WERI-Rb-1 (cell line): ENCODE results near the gene GRID1.
A peak's percentile ranks its signal among the peaks of the same experiment; 100 is the strongest.

Source experiments
- DNase-seq: peaks from one replicate; pipeline ENCODE4 v3.0.0-alpha.2; 2020
- H3K27ac ChIP-seq: fragments of 250-450 bp; sonication (Bioruptor Pico); 2 replicates; pipeline ENCODE4 v1.5.1; 2020; ENCODE audit warnings: mild to moderate bottlenecking, moderate library complexity
- H3K27me3 ChIP-seq: fragments of 250-450 bp; sonication (Bioruptor Pico); 2 replicates; pipeline ENCODE4 v1.5.1; 2021; ENCODE audit warnings: mild to moderate bottlenecking, low read depth, moderate library complexity; ENCODE audit not compliant: insufficient read depth, severe bottlenecking
- H3K36me3 ChIP-seq: fragments of 250-450 bp; sonication (Bioruptor Pico); 2 replicates; pipeline ENCODE4 v1.5.1; 2020; ENCODE audit warnings: mild to moderate bottlenecking, moderate library complexity
- H3K4me3 ChIP-seq: 2 replicates; pipeline ENCODE4 v1.5.1; 2011; ENCODE audit warnings: low read depth, mild to moderate bottlenecking, control low read depth, low read length
- H3K9me3 ChIP-seq: fragments of 250-450 bp; sonication (Bioruptor Pico); 2 replicates; pipeline ENCODE4 v1.5.1; 2021; ENCODE audit warnings: mild to moderate bottlenecking, moderate library complexity; ENCODE audit not compliant: severe bottlenecking
- CTCF ChIP-seq: IDR thresholded peaks from 2 replicates; pipeline ENCODE4 v1.5.1; 2011; ENCODE audit warnings: low read depth, mild to moderate bottlenecking, control low read depth, inconsistent platforms, low read length

Gene GRID1

GRCh38 chr10:86283466-86284287 lies 82.9 kb downstream of the GRID1 start:
- H3K36me3 ChIP-seq = no peaks in the 10 kb centered on the region
- peaks cover 7% of the 10 kb centered on the region for H3K9me3 ChIP-seq
- H3K27me3 ChIP-seq = no peaks in the 10 kb centered on the region
- no peak for DNase-seq
- H3K27ac ChIP-seq = no peak overlapping the region
- H3K4me3 ChIP-seq = no peak overlapping the region
- TF ChIP-seq CTCF = no peak

GRCh38 chr10:86282664-86283465 lies 83.7 kb downstream of the GRID1 start:
- H3K4me3 ChIP-seq = no peak overlapping the region
- no peak overlapping the region for H3K27ac ChIP-seq
- no peaks in the 10 kb centered on the region for H3K36me3 ChIP-seq
- peaks cover 7% of the 10 kb centered on the region for H3K9me3 ChIP-seq
- DNase-seq = no peak
- H3K27me3 ChIP-seq = no peaks in the 10 kb centered on the region
- no peak for TF ChIP-seq CTCF

- Histone ChIP-seq H3K27ac (no peak overlapping the region), H3K9me3 (peaks cover 7% of the 10 kb centered on the region), H3K4me3 (no peak overlapping the region), H3K36me3 (no peaks in the 10 kb centered on the region), H3K27me3 (no peaks in the 10 kb centered on the region)
- no peak for DNase-seq
- TF ChIP-seq CTCF = no peak
These were observed 85.2 kb downstream of the GRID1 start for GRCh38 chr10:86281396-86281795.

GRCh38 chr10:86269332-86269731 lies 97.3 kb downstream of the GRID1 start:
- Histone ChIP-seq H3K4me3 (no peak overlapping the region), H3K9me3 (no peaks in the 10 kb centered on the region), H3K36me3 (no peaks in the 10 kb centered on the region), H3K27me3 (no peaks in the 10 kb centered on the region), H3K27ac (no peak overlapping the region)
- TF ChIP-seq CTCF = no peak
- DNase-seq = peak; percentile 2

GRCh38 chr10:86267286-86268195 lies 99.1 kb downstream of the GRID1 start:
- Histone ChIP-seq H3K9me3 (no peaks in the 10 kb centered on the region), H3K27me3 (no peaks in the 10 kb centered on the region), H3K36me3 (no peaks in the 10 kb centered on the region), H3K27ac (no peak overlapping the region), H3K4me3 (no peak overlapping the region)
- DNase-seq = no peak
- TF ChIP-seq CTCF = no peak
